Measurements from ENCODE around the gene PIP4K2A.

Gene PIP4K2A

GRCh38 chr10:22634606-22635459 lies 79.5 kb downstream of the PIP4K2A start:
- H3K79me1 ChIP-seq (ENCODE audit: low read length) = peaks cover 3% of the 10 kb centered on the region
- H3K9ac ChIP-seq (ENCODE audit: low read length) = no peak overlapping the region
- no peak overlapping the region for H3K4ac ChIP-seq (ENCODE audit: low read depth, low read length)
- H3K56ac ChIP-seq (ENCODE audit: low read length) = no peak overlapping the region
- H3K36me3 ChIP-seq (ENCODE audit: control insufficient read depth, insufficient read depth, low read length) = no peaks in the 10 kb centered on the region
- H2BK5ac ChIP-seq (ENCODE audit: low read length) = no peak overlapping the region
- no peaks in the 10 kb centered on the region for H3K4me1 ChIP-seq (ENCODE audit: control insufficient read depth, low read depth, low read length)
- H3K4me3 ChIP-seq (ENCODE audit: low read length) = no peak overlapping the region
- H3K23ac ChIP-seq (ENCODE audit: low read length) = no peak overlapping the region
- no peak overlapping the region for H4K5ac ChIP-seq (ENCODE audit: low read length)
- no peak overlapping the region for H3K18ac ChIP-seq (ENCODE audit: low read length)
- no peak for DNase-seq
- no peak overlapping the region for H3K4me2 ChIP-seq (ENCODE audit: low read length)
- peaks cover 3% of the 10 kb centered on the region for H3K79me2 ChIP-seq (ENCODE audit: control insufficient read depth, insufficient read depth, low read length)
- H3K27me3 ChIP-seq (ENCODE audit: insufficient read depth, low read length, poor library complexity) = no peaks in the 10 kb centered on the region
- no peak overlapping the region for H3K27ac ChIP-seq (ENCODE audit: low read depth, low read length)
- no peak overlapping the region for H2AK5ac ChIP-seq (ENCODE audit: low read length)
- H2BK120ac ChIP-seq (ENCODE audit: low read depth, low read length) = no peak overlapping the region
- H2BK15ac ChIP-seq (replicated peaks; ENCODE audit: low read depth) = no peak overlapping the region
- H4K8ac ChIP-seq (ENCODE audit: low read depth, low read length) = no peak overlapping the region
- no CpG with 5 or more reads among the region's 4 CpGs for WGBS (ENCODE audit: extremely low coverage, insufficient coverage, low lambda C conversion rate)

- no peak overlapping the region for H2BK15ac ChIP-seq (replicated peaks; ENCODE audit: low read depth)
- H3K9ac ChIP-seq (ENCODE audit: low read length) = no peak overlapping the region
- no peak for DNase-seq
- H2BK120ac ChIP-seq (ENCODE audit: low read depth, low read length) = no peak overlapping the region
- H2AK5ac ChIP-seq (ENCODE audit: low read length) = no peak overlapping the region
- peaks cover 3% of the 10 kb centered on the region for H3K79me2 ChIP-seq (ENCODE audit: control insufficient read depth, insufficient read depth, low read length)
- no peak overlapping the region for H3K4ac ChIP-seq (ENCODE audit: low read depth, low read length)
- H3K4me1 ChIP-seq (ENCODE audit: control insufficient read depth, low read depth, low read length) = no peaks in the 10 kb centered on the region
- no peak overlapping the region for H4K5ac ChIP-seq (ENCODE audit: low read length)
- H3K23ac ChIP-seq (ENCODE audit: low read length) = no peak overlapping the region
- no peak overlapping the region for H3K56ac ChIP-seq (ENCODE audit: low read length)
- WGBS (ENCODE audit: extremely low coverage, insufficient coverage, low lambda C conversion rate) = no CpG with 5 or more reads among the region's 5 CpGs
- H3K4me3 ChIP-seq (ENCODE audit: low read length) = no peak overlapping the region
- no peaks in the 10 kb centered on the region for H3K27me3 ChIP-seq (ENCODE audit: insufficient read depth, low read length, poor library complexity)
- no peak overlapping the region for H2BK5ac ChIP-seq (ENCODE audit: low read length)
- no peak overlapping the region for H3K4me2 ChIP-seq (ENCODE audit: low read length)
- H3K27ac ChIP-seq (ENCODE audit: low read depth, low read length) = no peak overlapping the region
- H3K36me3 ChIP-seq (ENCODE audit: control insufficient read depth, insufficient read depth, low read length) = no peaks in the 10 kb centered on the region
- H3K18ac ChIP-seq (ENCODE audit: low read length) = no peak overlapping the region
- no peak overlapping the region for H4K8ac ChIP-seq (ENCODE audit: low read depth, low read length)
- H3K79me1 ChIP-seq (ENCODE audit: low read length) = peaks cover 3% of the 10 kb centered on the region
Measured at GRCh38 chr10:22634093-22634492, 80.3 kb downstream of the PIP4K2A start.

GRCh38 chr10:22633528-22633927 lies 80.8 kb downstream of the PIP4K2A start:
- Histone ChIP-seq H2BK15ac (replicated peaks; ENCODE audit: low read depth) (no peak overlapping the region), H3K4me3 (ENCODE audit: low read length) (no peak overlapping the region), H3K27ac (ENCODE audit: low read depth, low read length) (no peak overlapping the region), H3K23ac (ENCODE audit: low read length) (no peak overlapping the region), H2BK5ac (ENCODE audit: low read length) (no peak overlapping the region), H3K36me3 (ENCODE audit: control insufficient read depth, insufficient read depth, low read length) (no peaks in the 10 kb centered on the region), H3K18ac (ENCODE audit: low read length) (no peak overlapping the region), H3K27me3 (ENCODE audit: insufficient read depth, low read length, poor library complexity) (no peaks in the 10 kb centered on the region), H2BK120ac (ENCODE audit: low read depth, low read length) (no peak overlapping the region), H3K4me1 (ENCODE audit: control insufficient read depth, low read depth, low read length) (no peaks in the 10 kb centered on the region), H3K4me2 (ENCODE audit: low read length) (no peak overlapping the region), H3K9ac (ENCODE audit: low read length) (no peak overlapping the region), H4K5ac (ENCODE audit: low read length) (no peak overlapping the region), H3K4ac (ENCODE audit: low read depth, low read length) (no peak overlapping the region), H4K8ac (ENCODE audit: low read depth, low read length) (no peak overlapping the region), H3K79me2 (ENCODE audit: control insufficient read depth, insufficient read depth, low read length) (peaks cover 3% of the 10 kb centered on the region), H2AK5ac (ENCODE audit: low read length) (no peak overlapping the region), H3K56ac (ENCODE audit: low read length) (no peak overlapping the region), H3K79me1 (ENCODE audit: low read length) (peaks cover 3% of the 10 kb centered on the region)
- no peak for DNase-seq
- WGBS (ENCODE audit: extremely low coverage, insufficient coverage, low lambda C conversion rate) = no CpG with 5 or more reads among the region's 11 CpGs

- no peak overlapping the region for H2BK5ac ChIP-seq (ENCODE audit: low read length)
- H3K27ac ChIP-seq (ENCODE audit: low read depth, low read length) = no peak overlapping the region
Measured at GRCh38 chr10:22633106-22633505, 81.3 kb downstream of the PIP4K2A start.

GRCh38 chr10:22631646-22632278 lies 82.6 kb downstream of the PIP4K2A start:
- no peak overlapping the region for H2BK15ac ChIP-seq (replicated peaks; ENCODE audit: low read depth)
- no peaks in the 10 kb centered on the region for H3K36me3 ChIP-seq (ENCODE audit: control insufficient read depth, insufficient read depth, low read length)
- H3K4me1 ChIP-seq (ENCODE audit: control insufficient read depth, low read depth, low read length) = peaks cover 3% of the 10 kb centered on the region
- no peak for DNase-seq
- H3K79me2 ChIP-seq (ENCODE audit: control insufficient read depth, insufficient read depth, low read length) = peaks cover 3% of the 10 kb centered on the region
- H3K4me2 ChIP-seq (ENCODE audit: low read length) = no peak overlapping the region
- no peaks in the 10 kb centered on the region for H3K27me3 ChIP-seq (ENCODE audit: insufficient read depth, low read length, poor library complexity)
- H4K8ac ChIP-seq (ENCODE audit: low read depth, low read length) = no peak overlapping the region
- H2AK5ac ChIP-seq (ENCODE audit: low read length) = no peak overlapping the region
- no peak overlapping the region for H3K23ac ChIP-seq (ENCODE audit: low read length)
- peaks cover 1% of the 10 kb centered on the region for H3K79me1 ChIP-seq (ENCODE audit: low read length)
- H2BK120ac ChIP-seq (ENCODE audit: low read depth, low read length) = no peak overlapping the region
- H3K27ac ChIP-seq (ENCODE audit: low read depth, low read length) = no peak overlapping the region
- H3K4me3 ChIP-seq (ENCODE audit: low read length) = no peak overlapping the region
- H2BK5ac ChIP-seq (ENCODE audit: low read length) = no peak overlapping the region
- no peak overlapping the region for H3K56ac ChIP-seq (ENCODE audit: low read length)
- H3K4ac ChIP-seq (ENCODE audit: low read depth, low read length) = no peak overlapping the region
- no peak overlapping the region for H4K5ac ChIP-seq (ENCODE audit: low read length)
- no CpG with 5 or more reads among the region's 10 CpGs for WGBS (ENCODE audit: extremely low coverage, insufficient coverage, low lambda C conversion rate)
- no peak overlapping the region for H3K9ac ChIP-seq (ENCODE audit: low read length)
- no peak overlapping the region for H3K18ac ChIP-seq (ENCODE audit: low read length)

More at GRCh38 chr10:22633106-22633505, 81.3 kb downstream of the PIP4K2A start:
- H3K27me3 ChIP-seq (ENCODE audit: insufficient read depth, low read length, poor library complexity) = no peaks in the 10 kb centered on the region
- H3K18ac ChIP-seq (ENCODE audit: low read length) = no peak overlapping the region
- H3K79me1 ChIP-seq (ENCODE audit: low read length) = peaks cover 5% of the 10 kb centered on the region
- WGBS (ENCODE audit: extremely low coverage, insufficient coverage, low lambda C conversion rate) = no CpG with 5 or more reads among the region's 4 CpGs
- H2AK5ac ChIP-seq (ENCODE audit: low read length) = no peak overlapping the region
- peaks cover 3% of the 10 kb centered on the region for H3K4me1 ChIP-seq (ENCODE audit: control insufficient read depth, low read depth, low read length)
- H3K4ac ChIP-seq (ENCODE audit: low read depth, low read length) = peak overlapping the region; percentile 16
- H3K36me3 ChIP-seq (ENCODE audit: control insufficient read depth, insufficient read depth, low read length) = no peaks in the 10 kb centered on the region
- H3K56ac ChIP-seq (ENCODE audit: low read length) = no peak overlapping the region
- H4K5ac ChIP-seq (ENCODE audit: low read length) = no peak overlapping the region
- H3K4me3 ChIP-seq (ENCODE audit: low read length) = no peak overlapping the region
- no peak overlapping the region for H3K9ac ChIP-seq (ENCODE audit: low read length)
- no peak for DNase-seq
- H2BK15ac ChIP-seq (replicated peaks; ENCODE audit: low read depth) = no peak overlapping the region
- H2BK120ac ChIP-seq (ENCODE audit: low read depth, low read length) = no peak overlapping the region
- peaks cover 6% of the 10 kb centered on the region for H3K79me2 ChIP-seq (ENCODE audit: control insufficient read depth, insufficient read depth, low read length)
- no peak overlapping the region for H3K23ac ChIP-seq (ENCODE audit: low read length)
- no peak overlapping the region for H3K4me2 ChIP-seq (ENCODE audit: low read length)
- H4K8ac ChIP-seq (ENCODE audit: low read depth, low read length) = no peak overlapping the region
